ENCODE measurements around the gene TCFL5.

Gene TCFL5

GRCh38 chr20:62812181-62812906, 49.3 kb downstream of the TCFL5 start:
- DNase-seq (ENCODE audit: low read depth in 2 of 2), result no peak

- DNase-seq (ENCODE audit: low read depth in 2 of 2), result no peak
Observed at GRCh38 chr20:62811720-62812119, 49.9 kb downstream of the TCFL5 start.

- DNase-seq (ENCODE audit: low read depth in 2 of 2), result no peak
Observed at GRCh38 chr20:62811320-62811719, 50.3 kb downstream of the TCFL5 start.

GRCh38 chr20:62809530-62810428, 51.8 kb downstream of the TCFL5 start:
- DNase-seq (ENCODE audit: low read depth in 2 of 2), result no peak

- peak; percentile 73 for DNase-seq (ENCODE audit: low read depth in 2 of 2)
Observed at GRCh38 chr20:62808211-62808865, 53.3 kb downstream of the TCFL5 start.

- no peak for DNase-seq (ENCODE audit: low read depth in 2 of 2)
Observed at GRCh38 chr20:62807444-62808210, 54.0 kb downstream of the TCFL5 start.

- DNase-seq (ENCODE audit: low read depth in 2 of 2), result no peak
Observed at GRCh38 chr20:62806383-62807050, 55.1 kb downstream of the TCFL5 start.

GRCh38 chr20:62805711-62806382, 55.8 kb downstream of the TCFL5 start:
- no peak for DNase-seq (ENCODE audit: low read depth in 2 of 2)

- DNase-seq (ENCODE audit: low read depth in 2 of 2), result peak; percentile 47 to 54
Observed at GRCh38 chr20:62805155-62805710, 56.4 kb downstream of the TCFL5 start.

GRCh38 chr20:62804627-62805154, 56.9 kb downstream of the TCFL5 start, which contains the start of gene OGFR:
TSS of gene OGFR (plus strand) at chr20:62804835. CDS start at chr20:62804860, 25 bp downstream.
- peak; percentile 65 to 69 for DNase-seq (ENCODE audit: low read depth in 2 of 2)

GRCh38 chr20:62804021-62804626, 57.5 kb downstream of the TCFL5 start:
- DNase-seq (ENCODE audit: low read depth in 2 of 2), result no peak

GRCh38 chr20:62802026-62802712, 59.5 kb downstream of the TCFL5 start:
- DNase-seq (ENCODE audit: low read depth in 2 of 2), result no peak

GRCh38 chr20:62801284-62802010, 60.2 kb downstream of the TCFL5 start:
- DNase-seq (ENCODE audit: low read depth in 2 of 2), result no peak

- DNase-seq (ENCODE audit: low read depth in 2 of 2), result no peak
Observed at GRCh38 chr20:62800314-62801259, 61.0 kb downstream of the TCFL5 start.

- DNase-seq (ENCODE audit: low read depth in 2 of 2), result no peak
Observed at GRCh38 chr20:62799873-62800272, 61.7 kb downstream of the TCFL5 start.

GRCh38 chr20:62799459-62799858, 62.2 kb downstream of the TCFL5 start:
- DNase-seq (ENCODE audit: low read depth in 2 of 2), result no peak

GRCh38 chr20:62799036-62799435, 62.6 kb downstream of the TCFL5 start:
- DNase-seq (ENCODE audit: low read depth in 2 of 2), result no peak
